Naive thymus-derived CD4-positive, alpha-beta T cell (primary cell): ENCODE results near the gene TMED5. TPM values are rescaled to one million over a fixed set of nuclear protein-coding genes. Genes with fewer than 3 reads are reported as not detected.

Source experiments
- ATAC-seq: fragments of 150-1000 bp; cut with Tn5 transposase; 2 replicates; pipeline ENCODE4 v1.10.0; 2021; ENCODE audit warnings: mild to moderate bottlenecking, moderate library complexity
- CTCF ChIA-PET: fragments of 350-600 bp; sonication (Branson Sonifier 250); formaldehyde crosslinking; loops from one replicate; lab custom pipeline; 2021; ENCODE audit warnings: antibody characterized with exemption; lab: Charles Lee
- POLR2A ChIA-PET: fragments of 350-600 bp; sonication (Branson Sonifier 250); formaldehyde crosslinking; loops from one replicate; lab custom pipeline; 2021; ENCODE audit warnings: antibody characterized with exemption, inconsistent platforms; lab: Charles Lee
- DNase-seq, 9 donors: peaks; one replicate each; pipeline versions ENCODE4 v3.0.0 to v3.0.0-alpha.2; 2020 to 2022; ENCODE audit warnings: mixed read lengths in 1 of 9
- H3K27ac ChIP-seq: one replicate; pipeline ENCODE4 v1.7.0; 2013; ENCODE audit warnings: mild to moderate bottlenecking, low read depth, low read length, moderate library complexity
- H3K27me3 ChIP-seq, 2 donors: one replicate each; pipeline ENCODE4 v1.7.0; 2013; ENCODE audit warnings: low read length in 2 of 2, mild to moderate bottlenecking in 2 of 2, moderate library complexity in 2 of 2; ENCODE audit not compliant: control insufficient read depth in 2 of 2, insufficient read depth in 2 of 2
- H3K36me3 ChIP-seq, 3 experiments: 1 replicate in 2 of 3; 2 replicates in 1 of 3; pipeline ENCODE4 v1.7.0; 2013; ENCODE audit warnings: low read length in 3 of 3, mild to moderate bottlenecking in 3 of 3, moderate library complexity in 1 of 3; ENCODE audit not compliant: insufficient read depth in 3 of 3, control insufficient read depth in 2 of 3
- H3K4me1 ChIP-seq, 2 donors: one replicate each; pipeline ENCODE4 v1.7.0; 2013; ENCODE audit warnings: low read length in 2 of 2, mild to moderate bottlenecking in 2 of 2, moderate library complexity in 1 of 2; ENCODE audit not compliant: control insufficient read depth in 2 of 2, insufficient read depth in 2 of 2
- H3K4me3 ChIP-seq: 2 replicates; pipeline ENCODE4 v1.7.0; 2013; ENCODE audit warnings: mild to moderate bottlenecking, low read length
- H3K9me3 ChIP-seq, 3 experiments: 1 replicate in 2 of 3; 2 replicates in 1 of 3; pipeline ENCODE4 v1.7.0; 2013; ENCODE audit warnings: low read length in 3 of 3; ENCODE audit not compliant: control insufficient read depth in 2 of 3
- H3K27ac Mint-ChIP-seq, 9 donors: one replicate each; pipeline ENCODE4 v1.8.0; 2020 to 2022; ENCODE audit warnings: mixed read lengths in 9 of 9, mild to moderate bottlenecking in 8 of 9, moderate library complexity in 5 of 9, inconsistent platforms in 2 of 9
- H3K27me3 Mint-ChIP-seq, 5 donors: one replicate each; pipeline ENCODE4 v1.8.0; 2021 to 2022; ENCODE audit warnings: mixed read lengths in 5 of 5, mild to moderate bottlenecking in 1 of 5
- H3K36me3 Mint-ChIP-seq, 5 donors: one replicate each; pipeline ENCODE4 v1.8.0; 2020 to 2022; ENCODE audit warnings: mixed read lengths in 5 of 5, mild to moderate bottlenecking in 3 of 5, inconsistent platforms in 1 of 5
- H3K4me1 Mint-ChIP-seq, 7 donors: one replicate each; pipeline ENCODE4 v1.8.0; 2020 to 2022; ENCODE audit warnings: mixed read lengths in 7 of 7, mild to moderate bottlenecking in 3 of 7, inconsistent platforms in 1 of 7
- H3K4me3 Mint-ChIP-seq, 10 donors: one replicate each; pipeline ENCODE4 v1.8.0; 2020 to 2022; ENCODE audit warnings: mild to moderate bottlenecking in 10 of 10, mixed read lengths in 10 of 10, moderate library complexity in 6 of 10, inconsistent platforms in 2 of 10
- H3K9me3 Mint-ChIP-seq, 11 donors: one replicate each; pipeline ENCODE4 v1.8.0; 2020 to 2022; ENCODE audit warnings: mixed read lengths in 11 of 11, mild to moderate bottlenecking in 4 of 11, inconsistent platforms in 1 of 11, moderate library complexity in 1 of 11
- intact Hi-C, 2 donors: fragments of 100-400 bp; cut with micrococcal nuclease; formaldehyde crosslinking; loops; one replicate each; pipeline ENCODE4 v1.15.1; 2023
- polyA plus RNA-seq, 2 donors: library from polyadenylated mRNA; unstranded; fragments of 300-500 nt; fragmentation: Illumina TruSeq; gene quantifications; one replicate each; pipeline ENCODE4 v1.2.3, GENCODE V29; 2021
- total RNA-seq, 6 experiments: library from RNA in 5 of 6; stranded (reverse) in 5 of 6; gene quantifications; 1 replicate in 5 of 6; 2 replicates in 1 of 6; pipeline ENCODE4 v1.2.3 and lab custom pipeline; 2021 to 2026

TMED5 gene
- total and polyA plus RNA-seq, 7 experiments from 2014 or later, result 17.6 to 60.0 (median 40.8) TPM

DNA sequence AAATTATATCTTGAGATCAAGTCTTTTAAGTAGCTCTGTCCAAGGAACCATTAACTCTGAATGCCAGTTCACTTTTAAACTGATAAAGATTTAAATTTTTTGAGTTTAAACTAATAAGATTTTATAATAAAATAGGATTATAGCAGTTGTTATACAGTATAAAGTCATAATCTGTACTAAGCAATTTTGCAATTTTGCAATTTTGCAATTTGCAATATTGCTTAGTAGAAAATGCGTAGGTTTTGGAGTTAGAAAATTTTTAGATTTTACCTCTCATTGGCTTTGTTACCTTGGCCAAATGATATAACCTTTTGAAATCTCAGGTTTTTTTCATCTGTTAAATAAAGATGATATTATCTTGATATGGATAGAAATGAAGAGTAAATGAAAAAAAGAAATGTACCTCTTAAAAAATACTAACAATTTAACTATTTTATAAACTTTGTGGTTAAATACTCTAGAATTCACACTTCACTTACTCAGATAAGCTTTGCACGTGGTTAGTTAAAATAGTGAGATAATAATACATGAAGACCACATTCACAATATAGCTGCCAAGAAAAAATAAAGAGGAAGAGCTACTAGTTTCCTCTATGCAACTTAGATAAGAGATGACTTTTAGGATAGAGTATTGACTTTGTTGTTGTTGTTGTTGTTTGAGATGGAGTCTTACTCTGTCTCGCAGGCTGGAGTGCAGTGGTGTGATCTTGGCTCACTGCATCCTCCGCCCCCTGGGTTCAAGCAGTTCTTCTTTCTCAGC, 14.2 kb upstream of the TMED5 start:
- DNase-seq (no peak), ATAC-seq (no peak)
- Histone ChIP-seq H3K9me3 (no peaks in the 10 kb centered on the region), H3K36me3 (no peaks in the 10 kb centered on the region), H3K27me3 (no peaks in the 10 kb centered on the region), H3K4me1 (no peaks in the 10 kb centered on the region), H3K27ac (no peak overlapping the region), H3K4me3 (no peak overlapping the region)
- H3K27ac Mint-ChIP-seq, result no peak overlapping the region
- ChIA-PET POLR2A (no interaction called here), CTCF (interaction anchor here (0.5 kb wide), 1 partner anchor 555 kb away, joined by 4 read pairs; no protein-coding TSS in a partner anchor)
- intact Hi-C loops, result no loop called here
- H3K36me3 Mint-ChIP-seq, result peaks cover 0 to 43% (median 39%) of the 10 kb centered on the region in 5 donors
- no peak overlapping the region for H3K4me3 Mint-ChIP-seq
- H3K9me3 Mint-ChIP-seq, result no peaks in the 10 kb centered on the region
- peaks cover 0 to 27% (median 3%) of the 10 kb centered on the region in 7 donors for H3K4me1 Mint-ChIP-seq
- no peaks in the 10 kb centered on the region for H3K27me3 Mint-ChIP-seq

DNA sequence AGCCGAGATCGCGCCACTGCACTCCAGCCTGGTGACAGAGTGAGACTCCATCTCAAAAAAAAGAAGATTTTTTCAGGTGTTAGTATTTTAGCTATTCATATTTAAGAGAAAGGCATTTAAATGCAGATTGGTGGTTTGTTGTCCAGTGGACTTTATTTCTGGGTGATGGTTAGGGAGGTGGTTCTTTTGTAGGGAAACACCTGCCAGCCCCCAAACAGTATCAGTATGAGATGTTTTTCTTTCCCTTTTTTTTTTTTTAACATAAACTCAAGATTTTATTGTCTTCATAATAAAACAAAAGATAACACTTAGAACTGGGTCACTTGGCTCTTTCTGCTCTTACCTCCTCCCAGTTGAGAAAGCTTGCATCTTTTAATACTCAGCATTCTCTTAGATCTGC, 10.2 kb upstream of the TMED5 start:
- Histone ChIP-seq H3K27me3 (no peaks in the 10 kb centered on the region), H3K4me1 (no peaks in the 10 kb centered on the region), H3K9me3 (no peaks in the 10 kb centered on the region), H3K27ac (no peak overlapping the region), H3K36me3 (no peaks in the 10 kb centered on the region), H3K4me3 (no peak overlapping the region)
- intact Hi-C loops, result no loop called here
- no peak overlapping the region for H3K4me3 Mint-ChIP-seq
- H3K9me3 Mint-ChIP-seq, result no peaks in the 10 kb centered on the region
- no peaks in the 10 kb centered on the region for H3K27me3 Mint-ChIP-seq
- no peak overlapping the region for H3K27ac Mint-ChIP-seq
- POLR2A ChIA-PET, result no interaction called here
- no peak for DNase-seq
- peaks cover 0 to 22% (median 3%) of the 10 kb centered on the region in 7 donors for H3K4me1 Mint-ChIP-seq
- CTCF ChIA-PET, result no interaction called here
- no peak for ATAC-seq
- H3K36me3 Mint-ChIP-seq, result peaks cover 3 to 31% (median 23%) of the 10 kb centered on the region in 5 donors

DNA sequence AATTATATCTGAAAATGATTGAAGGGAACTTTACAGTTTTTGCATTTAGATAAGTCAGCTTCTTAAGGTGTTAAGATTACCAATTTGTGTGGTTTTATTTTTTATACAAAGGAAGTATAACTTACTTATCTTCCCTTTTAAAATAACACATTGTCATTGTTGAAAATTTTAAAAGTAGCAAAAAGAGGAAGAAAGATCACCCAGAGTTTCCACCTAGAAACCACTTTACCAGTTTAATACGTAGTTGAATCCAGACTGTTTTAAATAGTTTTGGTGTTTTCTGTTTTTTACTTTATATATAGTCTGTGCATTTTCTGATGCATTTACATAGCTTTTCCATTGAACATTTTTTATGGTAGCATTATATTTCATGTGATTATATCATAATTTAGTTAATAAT, 6.5 kb upstream of the TMED5 start:
- peak; percentile 20 for ATAC-seq
- Mint-ChIP-seq H3K4me3 (no peak overlapping the region), H3K9me3 (no peaks in the 10 kb centered on the region), H3K27ac (no peak overlapping the region), H3K4me1 (peaks cover 9 to 48% (median 12%) of the 10 kb centered on the region in 7 donors), H3K36me3 (peaks cover 3 to 29% (median 15%) of the 10 kb centered on the region in 5 donors), H3K27me3 (no peaks in the 10 kb centered on the region)
- peaks cover 0 to 2% of the 10 kb centered on the region in 2 donors for H3K4me1 ChIP-seq
- intact Hi-C loops, result loop anchor here in 1 of 2 donors (10.0 kb wide), 1 partner anchor 718 kb away; the partner anchor contains the start of gene GCLM
- no peaks in the 10 kb centered on the region for H3K27me3 ChIP-seq
- POLR2A ChIA-PET, result no interaction called here
- no peak overlapping the region for H3K27ac ChIP-seq
- no peaks in the 10 kb centered on the region for H3K36me3 ChIP-seq
- DNase-seq, result no peak
- H3K4me3 ChIP-seq, result no peak overlapping the region
- H3K9me3 ChIP-seq, result no peaks in the 10 kb centered on the region
- CTCF ChIA-PET, result no interaction called here

DNA sequence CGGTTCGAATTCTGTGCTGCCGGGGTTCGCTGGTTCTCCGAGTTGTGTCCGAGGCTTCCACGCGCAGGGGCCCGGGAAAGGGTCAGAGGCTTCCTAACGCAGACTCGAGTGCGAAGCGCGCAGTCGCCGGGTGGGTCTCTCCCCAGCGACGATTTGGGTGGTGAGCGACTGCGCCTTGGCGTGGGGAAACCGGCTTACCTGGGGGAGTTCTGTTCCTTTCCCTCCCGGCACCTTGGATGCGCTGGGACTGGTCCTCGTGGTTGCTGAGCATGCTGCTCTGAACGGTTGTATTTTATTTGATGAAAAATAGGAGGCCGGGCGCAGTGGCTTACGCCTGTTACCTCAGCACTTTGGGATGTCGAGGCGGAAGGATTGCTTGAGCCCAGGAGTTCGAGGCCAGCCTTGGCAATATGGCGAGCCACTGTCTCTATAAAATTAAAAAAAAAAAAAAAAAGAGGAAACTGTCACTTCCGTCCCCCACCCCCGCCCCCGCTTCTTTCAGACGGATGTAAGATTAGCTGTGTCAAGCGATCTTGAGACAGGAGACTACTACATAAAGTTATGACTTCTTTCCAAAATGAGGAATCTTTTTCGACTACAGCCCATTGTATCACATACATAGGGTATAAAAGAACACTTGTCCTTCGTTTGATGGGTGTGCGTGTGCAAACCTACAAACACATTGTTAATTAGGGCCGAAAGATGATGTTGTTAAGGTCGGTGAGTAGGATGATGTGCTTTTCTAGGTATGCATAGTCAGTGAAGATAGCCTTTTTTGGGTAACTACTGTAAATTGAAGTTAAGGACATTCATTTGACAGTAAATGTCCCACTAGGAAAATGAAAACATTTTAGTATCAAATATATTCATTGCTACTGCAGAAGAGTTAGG, 755 bp upstream of the TMED5 start, which contains the start of gene CCDC18:
TSS of gene CCDC18 (plus strand) at position 2 of the 891 bp plus-strand sequence. CDS start 2,638 bp downstream, outside the sequence.
- intact Hi-C loops, result loop anchor here (1.0 to 10.0 kb wide), 22 partner anchors 20 to 1891 kb away; partner anchors contain the start of genes ABCD3 (in 2 of the 2), GCLM (in 2 of the 2), MTF2 (in 2 of the 2) and ALG14 (in 1 of the 2)
- Histone ChIP-seq H3K27me3 (no peaks in the 10 kb centered on the region), H3K4me1 (peaks cover 21 to 26% of the 10 kb centered on the region in 2 donors), H3K9me3 (no peaks in the 10 kb centered on the region), H3K4me3 (peak within 1 kb of the TSS; percentile 95), H3K36me3 (peaks cover 0 to 7% (median 2%) of the 10 kb centered on the region in 3 experiments), H3K27ac (peak within 1 kb of the TSS; percentile 91)
- ChIA-PET POLR2A (interaction anchor here (1.1 kb wide), 1 partner anchor 165 kb away, joined by 4 read pairs; the partner anchor contains the start of gene DR1), CTCF (interaction anchor here (0.7 kb wide), 1 partner anchor 102 kb away, joined by 3 read pairs; the partner anchor contains the start of gene MTF2)
- DNase-seq, result peak in 1 of 9 donors; percentile 63
- Mint-ChIP-seq H3K36me3 (peaks cover 0 to 21% (median 0%) of the 10 kb centered on the region in 5 donors), H3K27me3 (no peaks in the 10 kb centered on the region), H3K27ac (peak within 1 kb of the TSS; percentile 86 to 99 (median 97)), H3K9me3 (no peaks in the 10 kb centered on the region), H3K4me3 (peak within 1 kb of the TSS; percentile 91 to 98 (median 94)), H3K4me1 (peaks cover 28 to 59% (median 42%) of the 10 kb centered on the region in 7 donors)
- ATAC-seq, result peak; percentile 47

DNA sequence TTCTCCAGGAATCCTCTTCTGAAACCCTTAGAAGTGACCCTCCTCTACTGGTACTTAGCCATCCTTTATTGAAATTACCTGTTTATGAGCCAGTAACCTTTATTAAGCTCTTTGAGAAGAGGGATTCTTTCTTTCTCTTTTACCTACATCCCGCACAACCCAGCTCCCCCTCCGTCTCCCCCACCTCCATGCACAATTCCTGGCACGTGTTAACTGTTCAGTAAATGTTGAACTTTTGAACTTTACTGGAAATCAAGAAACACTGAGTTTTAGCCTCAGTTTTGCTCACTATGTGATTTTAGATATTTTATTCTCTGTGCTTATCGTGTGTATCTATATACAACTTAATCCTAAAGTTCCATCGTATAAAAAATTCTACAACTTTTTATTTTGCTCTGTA, 1.8 kb downstream of the TMED5 start:
- peak overlapping the region in 6 of 9 donors; percentile 8 to 97 (median 94) for H3K27ac Mint-ChIP-seq
- H3K4me1 Mint-ChIP-seq, result peaks cover 26 to 68% (median 56%) of the 10 kb centered on the region in 7 donors
- no peak for DNase-seq
- Histone ChIP-seq H3K9me3 (no peaks in the 10 kb centered on the region), H3K36me3 (peaks cover 0 to 13% (median 3%) of the 10 kb centered on the region in 3 experiments), H3K27me3 (no peaks in the 10 kb centered on the region), H3K4me3 (peak overlapping the region; percentile 95), H3K4me1 (peaks cover 24 to 35% of the 10 kb centered on the region in 2 donors), H3K27ac (peak overlapping the region; percentile 91)
- intact Hi-C loops, result loop anchor here (2.0 to 5.0 kb wide), 3 partner anchors 24 to 691 kb away; partner anchors contain the start of gene GFI1 (in 1 of the 2)
- H3K9me3 Mint-ChIP-seq, result peaks cover 0 to 2% (median 0%) of the 10 kb centered on the region in 11 donors
- ChIA-PET CTCF (interaction anchor here (0.7 kb wide), 1 partner anchor 115 kb away, joined by 3 read pairs; no protein-coding TSS in a partner anchor), POLR2A (interaction anchor here (1.4 kb wide), 1 partner anchor 98 kb away, joined by 4 read pairs; no protein-coding TSS in a partner anchor)
- peaks cover 0 to 23% (median 6%) of the 10 kb centered on the region in 5 donors for H3K36me3 Mint-ChIP-seq
- no peak for ATAC-seq
- H3K27me3 Mint-ChIP-seq, result no peaks in the 10 kb centered on the region
- H3K4me3 Mint-ChIP-seq, result peak overlapping the region; percentile 91 to 98 (median 94)
